ENCODE results near the gene NR3C1.

Gene NR3C1

DNA sequence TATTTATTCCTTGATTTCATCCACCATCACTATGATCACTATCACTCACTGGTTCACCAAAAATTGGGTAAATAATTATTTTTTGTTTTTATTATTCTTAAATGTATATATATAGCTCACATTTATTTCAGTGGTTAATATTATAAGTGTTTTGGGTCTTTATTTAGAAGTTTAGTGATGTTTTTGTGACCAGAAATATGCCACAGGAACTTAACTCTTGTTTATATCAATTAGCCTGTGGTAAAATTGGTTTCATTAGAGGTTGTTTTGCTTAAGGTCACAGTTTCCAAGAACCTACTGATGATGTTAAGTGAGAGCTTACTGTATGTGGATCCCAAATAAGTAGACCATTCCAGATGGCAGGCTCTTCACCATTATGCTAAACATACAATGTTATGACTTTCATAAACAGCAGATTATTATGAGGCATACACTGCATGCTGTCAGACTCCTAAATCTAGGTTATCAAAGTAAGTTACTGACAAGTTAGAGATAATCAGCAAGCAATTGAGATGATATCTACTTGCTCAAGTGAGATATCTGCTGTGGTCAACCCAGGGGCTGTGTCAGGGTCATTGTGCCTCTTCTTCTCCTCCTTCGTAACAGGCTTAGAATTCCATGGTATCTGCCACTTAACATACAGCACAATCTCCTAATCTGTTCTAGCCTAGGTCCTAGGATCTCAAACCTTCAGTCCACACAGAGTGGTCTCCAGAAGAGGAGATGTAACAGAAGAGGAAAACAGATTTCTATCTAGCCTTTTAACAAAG lies 57.6 kb downstream of the NR3C1 start:
- no peak for DNase-seq (ENCODE audit: low read depth)
- H3K4me3 ChIP-seq (ENCODE audit: low read length): no peak overlapping the region
- TF ChIP-seq, protein P1, sequence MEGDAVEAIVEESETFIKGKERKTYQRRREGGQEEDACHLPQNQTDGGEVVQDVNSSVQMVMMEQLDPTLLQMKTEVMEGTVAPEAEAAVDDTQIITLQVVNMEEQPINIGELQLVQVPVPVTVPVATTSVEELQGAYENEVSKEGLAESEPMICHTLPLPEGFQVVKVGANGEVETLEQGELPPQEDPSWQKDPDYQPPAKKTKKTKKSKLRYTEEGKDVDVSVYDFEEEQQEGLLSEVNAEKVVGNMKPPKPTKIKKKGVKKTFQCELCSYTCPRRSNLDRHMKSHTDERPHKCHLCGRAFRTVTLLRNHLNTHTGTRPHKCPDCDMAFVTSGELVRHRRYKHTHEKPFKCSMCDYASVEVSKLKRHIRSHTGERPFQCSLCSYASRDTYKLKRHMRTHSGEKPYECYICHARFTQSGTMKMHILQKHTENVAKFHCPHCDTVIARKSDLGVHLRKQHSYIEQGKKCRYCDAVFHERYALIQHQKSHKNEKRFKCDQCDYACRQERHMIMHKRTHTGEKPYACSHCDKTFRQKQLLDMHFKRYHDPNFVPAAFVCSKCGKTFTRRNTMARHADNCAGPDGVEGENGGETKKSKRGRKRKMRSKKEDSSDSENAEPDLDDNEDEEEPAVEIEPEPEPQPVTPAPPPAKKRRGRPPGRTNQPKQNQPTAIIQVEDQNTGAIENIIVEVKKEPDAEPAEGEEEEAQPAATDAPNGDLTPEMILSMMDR (conservative IDR thresholded peaks at IDR 0.05; ENCODE audit: low read length): no peak

DNA sequence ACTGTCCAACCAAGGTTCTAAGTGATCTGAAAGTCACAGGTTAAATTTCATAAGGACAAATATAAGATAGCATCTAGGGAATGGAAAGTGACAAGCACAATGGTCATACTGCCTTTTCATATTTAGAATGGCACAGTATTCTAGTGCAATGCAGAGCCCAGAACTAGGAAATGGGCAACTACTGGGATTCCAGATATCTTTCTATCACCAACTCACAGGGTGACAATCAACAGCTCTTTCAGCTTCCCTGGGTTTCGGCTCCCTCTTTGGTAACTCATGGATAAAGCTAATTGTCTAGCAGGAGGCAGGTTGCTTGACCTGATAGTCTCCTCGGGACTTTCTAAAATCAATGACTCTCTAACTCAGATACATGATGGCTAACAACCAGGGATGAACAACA lies 60.4 kb downstream of the NR3C1 start:
- DNase-seq (ENCODE audit: low read depth): no peak
- TF ChIP-seq, protein P1 (conservative IDR thresholded peaks at IDR 0.05; ENCODE audit: low read length): no peak
- H3K4me3 ChIP-seq (ENCODE audit: low read length): no peak overlapping the region

DNA sequence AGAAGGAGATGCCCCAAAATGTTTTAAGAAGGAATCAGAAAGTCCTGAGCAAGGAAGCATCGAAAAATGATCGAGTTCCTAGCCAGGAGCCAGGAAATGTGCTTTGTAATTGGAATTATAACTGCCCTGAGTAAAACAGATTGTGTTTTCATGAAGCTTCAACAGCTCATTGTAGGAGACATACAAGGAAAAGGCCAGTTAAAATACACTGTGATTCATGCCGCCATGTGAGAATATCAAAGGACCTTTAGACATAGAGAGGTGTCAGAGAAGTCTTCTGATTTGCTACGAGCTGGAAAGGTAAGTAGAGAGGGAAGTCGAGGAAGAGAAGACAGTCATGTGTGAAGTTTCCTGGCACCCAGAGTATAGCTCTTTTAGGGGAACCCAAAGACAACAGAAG lies 60.9 kb downstream of the NR3C1 start:
- TF ChIP-seq, protein P1 (conservative IDR thresholded peaks at IDR 0.05; ENCODE audit: low read length): no peak
- H3K4me3 ChIP-seq (ENCODE audit: low read length): no peak overlapping the region
- DNase-seq (ENCODE audit: low read depth): no peak

DNA sequence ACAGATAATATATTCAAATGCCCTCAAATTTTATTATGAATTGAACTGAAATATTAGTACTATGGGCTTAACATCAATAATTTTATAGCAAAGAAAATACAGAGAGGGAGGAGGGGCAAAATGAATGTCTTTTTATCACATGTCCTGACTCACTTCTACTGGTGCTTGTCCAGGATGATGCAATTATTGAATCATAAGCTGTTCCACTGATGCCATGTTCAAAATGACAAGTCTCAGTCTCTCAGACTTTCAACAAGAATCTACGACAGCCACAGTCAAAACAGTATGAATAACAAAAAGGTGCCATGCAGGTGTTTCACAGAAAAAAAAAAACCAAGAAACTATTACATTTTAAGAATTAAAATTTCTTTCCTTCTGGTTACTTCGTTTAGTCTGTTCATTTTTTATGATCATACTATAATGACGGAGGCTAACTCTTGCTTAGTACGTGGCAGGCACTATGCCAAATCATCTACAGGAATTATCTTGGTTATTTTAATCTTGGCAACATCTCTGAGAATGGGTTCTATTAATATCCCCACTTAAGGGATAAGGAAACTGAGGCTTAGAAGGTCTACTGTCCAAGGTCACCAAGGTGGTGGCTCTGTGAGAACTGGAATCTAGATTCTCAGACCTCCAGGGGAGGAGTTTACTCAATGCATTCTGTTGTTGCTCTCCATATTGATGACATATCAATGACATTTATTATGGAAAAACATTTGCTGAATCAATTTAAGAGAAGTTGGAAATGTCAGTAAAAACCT lies 61.5 kb downstream of the NR3C1 start:
- DNase-seq (ENCODE audit: low read depth): peak; percentile 64
- H3K4me3 ChIP-seq (ENCODE audit: low read length): no peak overlapping the region
- TF ChIP-seq, protein P1 (conservative IDR thresholded peaks at IDR 0.05; ENCODE audit: low read length): no peak

DNA sequence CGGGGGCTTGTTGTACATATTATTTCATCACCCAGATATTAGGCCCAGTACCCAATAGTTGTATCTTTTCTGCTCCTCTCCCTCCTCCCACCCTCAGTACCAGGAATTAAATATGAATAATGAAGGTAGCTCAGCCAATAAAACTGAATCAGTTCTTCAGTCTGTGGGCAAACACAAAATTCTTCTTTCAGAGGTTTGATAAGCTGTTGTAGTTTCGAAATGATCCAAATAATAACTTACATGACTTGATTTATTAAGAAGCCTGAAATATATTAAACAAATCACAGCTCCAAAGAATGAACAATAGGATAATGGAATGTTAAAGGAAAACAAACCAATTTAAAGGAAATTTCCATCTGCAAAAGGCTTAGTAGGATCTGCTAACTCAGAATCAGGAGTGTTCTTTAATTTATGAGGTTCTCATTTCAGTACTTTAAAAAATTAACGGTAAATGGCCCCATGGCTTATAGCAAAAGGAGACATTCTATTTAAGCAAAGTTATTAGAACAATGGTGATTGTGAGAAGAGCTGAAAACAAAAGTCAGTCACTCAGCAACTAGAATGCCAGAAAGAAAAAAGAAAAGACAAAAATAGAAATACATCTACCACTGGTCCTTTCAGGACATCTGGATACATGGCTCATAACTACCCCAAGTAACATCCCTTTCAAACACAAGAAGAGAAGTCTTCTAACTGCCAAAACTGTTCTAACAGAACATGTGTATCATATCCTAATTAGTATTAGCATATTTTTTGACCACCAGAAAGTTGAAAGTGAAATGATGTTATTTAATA lies 62.4 kb downstream of the NR3C1 start:
- peak; percentile 46 for DNase-seq (ENCODE audit: low read depth)
- TF ChIP-seq, protein P1 (conservative IDR thresholded peaks at IDR 0.05; ENCODE audit: low read length): no peak
- H3K4me3 ChIP-seq (ENCODE audit: low read length): no peak overlapping the region

DNA sequence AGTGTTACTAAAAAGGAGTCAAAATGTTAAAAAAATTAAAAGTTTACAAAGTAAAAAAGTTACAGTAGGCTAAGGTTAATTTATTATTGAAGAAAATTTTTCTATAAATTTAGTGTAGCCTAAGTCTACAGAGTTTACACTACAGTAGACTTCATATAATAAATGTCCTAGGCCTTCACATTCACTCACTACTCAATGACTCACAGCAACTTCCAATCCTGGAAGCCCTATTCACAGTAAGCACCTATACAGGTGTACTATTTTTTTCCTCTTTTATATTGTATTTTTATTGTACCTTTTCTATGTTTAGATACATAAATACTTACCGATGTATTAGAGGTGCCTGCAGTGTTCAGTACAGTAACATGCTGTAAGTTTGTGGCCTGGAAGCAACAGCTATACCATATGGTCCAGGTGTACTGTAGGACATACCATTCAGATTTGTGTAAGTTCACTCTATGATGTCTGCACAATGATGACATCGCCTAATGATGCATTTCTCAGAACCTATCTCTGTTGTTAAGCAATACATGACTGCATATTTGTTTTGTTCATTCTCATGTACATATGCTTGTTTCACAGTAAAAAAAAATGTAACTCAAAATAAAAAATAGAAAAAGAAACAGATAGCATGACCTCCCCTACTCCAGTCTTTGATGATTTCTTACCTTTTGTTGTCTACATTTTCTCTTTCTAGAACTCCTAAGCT lies 64.7 kb downstream of the NR3C1 start:
- peak; percentile 56 for DNase-seq (ENCODE audit: low read depth)
- H3K4me3 ChIP-seq (ENCODE audit: low read length): no peak overlapping the region
- TF ChIP-seq, protein P1 (conservative IDR thresholded peaks at IDR 0.05; ENCODE audit: low read length): no peak
